ENCODE data around the gene ARL3.
A peak's percentile ranks its signal among the peaks of the same experiment; 100 is the strongest.
"Not testable (repeated sequence)": the region's sequence is repeated elsewhere in the genome, so short reads cannot be mapped to it uniquely, and the experiment has no call there.

Gene ARL3

DNA sequence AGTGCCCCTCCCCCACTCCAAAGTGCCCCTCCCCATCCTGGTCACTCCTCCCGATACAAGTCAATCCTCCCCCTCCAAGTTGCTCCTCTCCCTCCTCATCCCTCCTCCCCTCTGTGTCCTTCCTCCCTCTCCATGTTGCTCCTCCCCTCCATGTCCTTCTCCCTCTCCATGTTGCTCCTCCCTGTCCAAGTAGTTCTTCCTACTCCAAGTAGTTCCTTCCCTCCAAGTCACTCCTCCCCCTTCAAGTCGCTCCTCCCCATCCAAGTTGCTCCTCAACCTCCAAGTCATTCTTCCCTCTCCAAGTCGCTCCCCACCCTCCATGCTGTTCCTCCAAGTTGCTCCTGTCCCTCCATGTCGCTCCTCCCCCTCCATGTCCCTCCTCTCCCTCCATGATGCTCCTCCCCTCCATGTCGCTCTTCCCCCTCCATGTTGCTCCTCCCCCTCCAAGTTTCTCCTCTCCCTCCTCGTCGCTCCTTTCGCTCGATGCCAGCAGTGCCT is 20.9 kb upstream of the ARL3 start:
- DNase-seq, result no peak

GRCh38 chr10:102732661-102733060 is 18.5 kb upstream of the ARL3 start:
- DNase-seq, result no peak

- no peak for DNase-seq
Observed at GRCh38 chr10:102731222-102731800, 17.1 kb upstream of the ARL3 start.

GRCh38 chr10:102729029-102730026 is 15.1 kb upstream of the ARL3 start:
- peak; percentile 0 for DNase-seq

DNA sequence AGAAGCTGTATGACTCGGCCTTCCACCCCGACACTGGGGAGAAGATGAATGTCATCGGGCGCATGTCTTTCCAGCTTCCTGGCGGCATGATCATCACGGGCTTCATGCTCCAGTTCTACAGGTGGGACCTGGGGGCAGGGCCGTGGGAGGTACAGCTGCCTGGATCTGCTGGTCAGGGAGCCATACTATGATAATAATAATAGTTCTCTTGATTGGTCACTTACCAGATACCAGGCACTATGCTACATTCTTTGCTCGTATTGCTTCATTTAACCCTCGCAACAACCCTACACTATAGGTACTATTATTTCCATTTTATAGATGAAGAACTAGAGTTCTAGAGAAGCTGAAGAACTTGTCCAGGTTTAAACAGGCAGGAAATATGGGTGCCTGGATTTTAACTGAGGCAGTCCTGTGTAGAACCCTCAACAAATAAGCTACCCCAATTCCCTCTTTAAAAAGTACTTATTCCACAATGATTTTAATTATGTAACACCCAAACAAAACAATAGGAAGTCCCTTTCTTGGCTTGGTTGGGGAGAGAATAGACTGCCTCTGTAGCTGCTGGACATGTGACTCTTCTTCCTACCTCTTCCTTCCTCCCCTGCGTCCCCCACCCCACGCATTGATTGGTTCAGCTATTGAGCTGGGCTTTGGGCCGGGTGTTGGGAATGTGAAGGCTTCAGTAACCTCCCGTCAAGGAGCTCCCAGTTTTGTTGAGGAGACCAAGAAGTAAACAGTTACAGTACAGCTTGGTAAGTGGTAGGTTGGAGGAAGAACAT is 13.0 kb upstream of the ARL3 start:
- no peak for DNase-seq

DNA sequence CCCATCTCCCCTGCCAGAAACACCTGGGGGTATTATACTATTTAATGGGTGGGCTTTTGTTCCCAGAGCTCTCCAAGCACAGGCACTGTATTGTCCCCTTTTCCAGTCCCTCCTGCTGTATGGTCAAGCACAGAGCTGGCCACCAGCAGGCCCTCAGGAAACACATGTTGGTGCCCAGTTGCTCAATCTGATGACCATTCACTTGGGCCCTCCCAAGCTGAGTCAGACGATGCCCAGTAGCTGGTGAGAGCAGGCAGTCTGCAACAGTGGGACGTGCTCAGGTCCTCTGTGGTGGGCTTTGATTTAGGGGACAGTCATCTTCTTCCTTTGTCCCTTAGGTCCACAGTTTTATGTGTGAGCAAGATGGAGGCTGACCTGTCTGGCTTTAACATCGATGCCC is 12.1 kb upstream of the ARL3 start:
- no peak for DNase-seq

GRCh38 chr10:102723989-102724388 is 9.8 kb upstream of the ARL3 start:
- DNase-seq, result no peak

- DNase-seq, result no peak
Observed at GRCh38 chr10:102721954-102722353, 7.8 kb upstream of the ARL3 start.

DNA sequence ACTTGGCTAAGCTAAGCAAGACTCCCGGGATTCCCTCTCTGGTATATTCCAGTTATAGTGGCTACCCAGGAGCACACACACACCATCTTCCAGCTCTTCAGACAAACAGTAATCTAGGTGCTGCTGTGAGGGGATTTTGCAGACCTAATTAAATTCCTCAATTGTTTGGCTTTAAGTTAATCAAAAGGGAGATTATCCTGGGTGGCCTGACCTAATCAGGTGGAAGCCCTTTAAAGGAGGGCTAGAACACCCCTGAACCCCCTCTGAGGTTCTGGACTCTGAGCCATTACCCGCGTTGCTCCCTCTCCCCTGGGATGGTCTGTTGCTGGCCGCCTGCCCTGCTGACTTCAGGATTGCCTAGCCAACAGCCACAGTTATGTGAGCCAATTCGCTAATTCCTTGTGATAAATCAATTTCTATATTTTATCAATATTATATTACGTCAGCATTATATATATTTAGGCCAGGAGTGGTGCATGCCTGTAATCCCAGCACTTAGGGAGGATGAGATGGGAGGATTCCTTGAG is 6.6 kb upstream of the ARL3 start:
- DNase-seq, result no peak

DNA sequence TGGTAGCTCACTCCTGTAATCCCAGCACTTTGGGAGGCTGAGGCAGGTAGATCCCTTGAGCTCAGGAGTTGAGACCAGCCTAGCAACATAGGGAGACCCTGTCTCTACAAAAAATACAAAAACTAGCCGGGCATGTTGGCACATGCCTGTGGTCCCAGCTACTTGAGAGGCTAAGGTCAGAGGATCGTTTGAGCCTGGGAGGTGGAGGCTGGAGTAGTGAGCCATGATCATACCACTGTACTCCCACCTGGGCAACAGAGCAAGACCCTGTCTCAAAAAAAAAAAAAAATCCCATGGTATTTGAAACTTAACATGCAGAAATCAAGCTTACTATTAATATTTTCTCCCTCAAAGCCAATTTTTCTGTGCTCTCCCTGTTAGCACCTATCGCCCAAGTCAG is 6.1 kb upstream of the ARL3 start:
- no peak for DNase-seq

- DNase-seq, result no peak
Observed at GRCh38 chr10:102718220-102718619, 4.0 kb upstream of the ARL3 start.

DNA sequence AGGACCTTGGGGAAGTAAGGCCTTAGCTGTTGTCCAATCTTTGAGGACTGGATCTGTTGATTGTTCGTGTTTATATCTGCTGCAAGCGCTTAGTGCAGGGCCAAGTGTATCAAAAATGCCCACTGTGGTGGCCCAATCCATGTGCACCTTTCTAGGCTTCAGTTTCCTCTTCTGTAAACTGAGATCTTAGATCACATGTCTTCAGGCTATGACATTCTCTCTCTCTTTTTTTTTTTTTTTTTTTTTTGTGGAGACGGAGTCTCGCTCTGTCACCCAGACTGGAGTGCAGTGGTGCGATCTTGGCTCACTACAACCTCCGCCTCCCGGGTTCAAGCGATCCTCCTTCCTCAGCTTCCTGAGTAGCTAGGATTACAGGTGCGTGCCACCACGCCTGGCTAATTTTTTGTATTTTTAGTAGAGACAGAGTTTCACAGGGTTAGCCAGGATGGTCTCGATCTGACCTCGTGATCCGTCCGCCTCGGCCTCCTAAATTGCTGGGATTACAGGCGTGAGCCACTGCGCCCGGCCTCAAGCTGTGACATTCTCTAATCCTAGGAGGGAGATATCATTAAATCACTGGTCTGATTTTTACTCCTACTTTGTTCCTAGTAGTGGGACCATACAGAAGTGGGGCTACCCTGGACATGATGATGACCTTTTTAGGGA is 2.8 kb upstream of the ARL3 start:
- DNase-seq, result not testable (repeated sequence)

DNA sequence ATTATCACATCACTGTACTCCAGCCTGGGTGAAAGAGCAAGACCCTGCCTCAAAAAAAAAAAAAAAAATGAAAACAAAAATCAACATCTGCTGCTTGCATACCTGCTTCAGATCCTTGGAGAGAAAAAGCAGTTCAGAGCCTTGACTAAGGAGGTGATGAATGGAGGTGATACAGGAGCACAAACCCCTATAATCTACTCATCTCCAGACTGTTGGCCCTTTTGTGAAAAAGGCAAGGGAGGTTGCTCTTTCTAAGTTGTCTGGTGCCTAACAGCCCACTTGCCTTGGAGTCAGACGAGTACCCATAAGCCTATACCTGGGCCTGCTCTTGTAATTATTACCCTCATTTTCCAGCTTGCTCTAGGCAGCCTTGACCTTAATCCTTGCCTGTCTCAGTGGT is 1.7 kb upstream of the ARL3 start:
- no peak for DNase-seq

- peak; percentile 5 for DNase-seq
Observed at GRCh38 chr10:102714621-102715455, 641 bp upstream of the ARL3 start, which contains the start of gene SFXN2. TSS of gene SFXN2 (plus strand) at chr10:102714636. CDS start at chr10:102726637, 12,001 bp downstream.

- DNase-seq, result no peak
Observed at GRCh38 chr10:102713539-102713813, 721 bp downstream of the ARL3 start.

- DNase-seq, result no peak
Observed at GRCh38 chr10:102712843-102713538, 1.2 kb downstream of the ARL3 start.

GRCh38 chr10:102712089-102712488 is 2.1 kb downstream of the ARL3 start:
- no peak for DNase-seq

DNA sequence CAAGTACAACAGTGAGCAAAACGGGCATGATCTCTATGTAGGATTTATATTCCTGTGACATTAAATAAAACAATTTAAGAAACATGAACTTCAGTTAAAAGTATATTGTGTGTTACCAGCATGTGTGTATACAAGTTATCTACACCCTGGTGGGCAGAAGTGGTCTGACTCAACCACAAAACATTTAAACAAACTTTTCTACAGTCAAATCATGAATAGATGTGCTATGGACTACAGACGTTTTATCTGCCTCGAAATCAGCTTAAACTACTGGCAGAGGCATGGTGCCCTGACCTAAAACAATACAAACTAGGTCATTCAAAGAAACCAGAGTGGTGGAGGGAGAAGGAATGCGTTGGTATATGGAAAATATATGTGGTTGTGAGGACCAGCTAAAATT is 3.6 kb downstream of the ARL3 start:
- DNase-seq, result no peak

- no peak for DNase-seq
Observed at GRCh38 chr10:102705531-102705930, 8.7 kb downstream of the ARL3 start.

DNA sequence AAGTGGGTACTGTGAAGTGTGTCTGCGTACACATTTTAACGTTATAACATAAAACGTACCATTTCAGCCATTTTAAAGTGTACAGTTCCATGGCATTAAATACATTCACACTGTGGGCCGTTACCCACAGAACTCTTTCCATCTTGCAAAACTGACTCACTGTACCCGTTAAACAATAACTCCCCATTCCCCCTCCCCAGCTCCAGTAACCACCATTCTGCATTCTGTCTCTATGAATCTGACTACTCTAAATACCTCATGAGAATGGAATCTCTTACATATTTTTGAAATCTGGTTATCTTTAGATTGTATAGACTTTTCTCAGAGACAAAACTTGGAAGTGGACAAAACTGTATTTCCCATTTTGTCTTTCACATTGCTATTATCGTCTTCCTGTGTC is 9.3 kb downstream of the ARL3 start:
- DNase-seq, result no peak

GRCh38 chr10:102702742-102703141 is 11.5 kb downstream of the ARL3 start:
- DNase-seq, result no peak

All from NCI-H2107 (cell line).